HEK293 (cell line): ENCODE measurements around the gene ZNF821.

Experiments
- AEBP2 ChIP-seq: fragments of 450-650 bp; formaldehyde crosslinking; IDR thresholded peaks from 2 replicates; pipeline ENCODE4 v1.5.1; 2016; ENCODE audit warnings: missing biosample characterization, missing genetic modification characterization, borderline replicate concordance
- FEZF1 ChIP-seq: fragments of 450-650 bp; formaldehyde crosslinking; IDR thresholded peaks from 2 replicates; pipeline ENCODE4 v1.5.1; 2016; ENCODE audit warnings: missing biosample characterization, missing genetic modification characterization
- GLIS2 ChIP-seq: fragments of 450-650 bp; formaldehyde crosslinking; IDR thresholded peaks from 2 replicates; pipeline ENCODE4 v1.5.1; 2016; ENCODE audit warnings: missing biosample characterization, missing genetic modification characterization
- KLF9 ChIP-seq: fragments of 450-650 bp; formaldehyde crosslinking; IDR thresholded peaks from 2 replicates; pipeline ENCODE4 v1.5.1; 2016; ENCODE audit warnings: missing biosample characterization, missing genetic modification characterization, low read depth
- MEIS1 ChIP-seq: sonication (generic); formaldehyde crosslinking; IDR thresholded peaks from 2 replicates; pipeline ENCODE4 v1.8.1; 2022; ENCODE audit warnings: missing genetic modification reagents, mild to moderate bottlenecking, borderline replicate concordance
- MZF1 ChIP-seq: fragments of 450-650 bp; formaldehyde crosslinking; IDR thresholded peaks from 2 replicates; pipeline ENCODE4 v1.5.1; 2017; ENCODE audit warnings: missing biosample characterization, missing genetic modification characterization, borderline replicate concordance
- PRDM2 ChIP-seq: fragments of 450-650 bp; formaldehyde crosslinking; IDR thresholded peaks from 2 replicates; pipeline ENCODE4 v1.5.1; 2016; ENCODE audit warnings: missing biosample characterization, missing genetic modification characterization, borderline replicate concordance
- TSHZ1 ChIP-seq: fragments of 450-650 bp; formaldehyde crosslinking; IDR thresholded peaks from 2 replicates; pipeline ENCODE4 v1.5.1; 2016; ENCODE audit warnings: missing biosample characterization, missing genetic modification characterization, borderline replicate concordance
- YY1 ChIP-seq: fragments of 450-650 bp; formaldehyde crosslinking; IDR thresholded peaks from 2 replicates; pipeline ENCODE4 v1.5.1; 2018; ENCODE audit warnings: missing biosample characterization, missing genetic modification characterization
- ZBTB17 ChIP-seq: fragments of 450-650 bp; formaldehyde crosslinking; IDR thresholded peaks from 2 replicates; pipeline ENCODE4 v1.5.1; 2016; ENCODE audit warnings: missing biosample characterization, missing genetic modification characterization
- ZFP37 ChIP-seq: fragments of 450-650 bp; formaldehyde crosslinking; IDR thresholded peaks from 2 replicates; pipeline ENCODE4 v1.5.1; 2016; ENCODE audit warnings: missing biosample characterization, missing genetic modification characterization
- ZFP69B ChIP-seq: fragments of 450-650 bp; formaldehyde crosslinking; IDR thresholded peaks from 2 replicates; pipeline ENCODE4 v1.5.1; 2016; ENCODE audit warnings: missing biosample characterization, missing genetic modification characterization
- ZIC2 ChIP-seq: fragments of 450-650 bp; formaldehyde crosslinking; IDR thresholded peaks from 2 replicates; pipeline ENCODE4 v1.5.1; 2016; ENCODE audit warnings: missing biosample characterization, missing genetic modification characterization
- ZNF169 ChIP-seq: fragments of 450-650 bp; formaldehyde crosslinking; IDR thresholded peaks from 2 replicates; pipeline ENCODE4 v1.5.1; 2016; ENCODE audit warnings: missing biosample characterization, missing genetic modification characterization
- ZNF266 ChIP-seq: fragments of 450-650 bp; formaldehyde crosslinking; IDR thresholded peaks from 2 replicates; pipeline ENCODE4 v1.5.1; 2016; ENCODE audit warnings: missing biosample characterization, missing genetic modification characterization, low read depth
- ZNF335 ChIP-seq: fragments of 450-650 bp; formaldehyde crosslinking; conservative IDR thresholded peaks from 2 replicates; pipeline ENCODE4 v1.5.1; 2016; ENCODE audit warnings: missing biosample characterization, missing genetic modification characterization
- ZNF423 ChIP-seq: fragments of 450-650 bp; formaldehyde crosslinking; IDR thresholded peaks from 2 replicates; pipeline ENCODE4 v1.5.1; 2016; ENCODE audit warnings: missing biosample characterization, missing genetic modification characterization
- ZNF433 ChIP-seq: fragments of 450-650 bp; formaldehyde crosslinking; IDR thresholded peaks from 2 replicates; pipeline ENCODE4 v1.5.1; 2016; ENCODE audit warnings: missing biosample characterization, missing genetic modification characterization, low read depth
- ZNF561 ChIP-seq: fragments of 450-650 bp; IDR thresholded peaks from 2 replicates; pipeline ENCODE4 v1.5.1; 2018; ENCODE audit warnings: missing biosample characterization, missing genetic modification characterization, borderline replicate concordance
- ZNF580 ChIP-seq: fragments of 450-650 bp; formaldehyde crosslinking; IDR thresholded peaks from 2 replicates; pipeline ENCODE4 v1.5.1; 2016; ENCODE audit warnings: missing biosample characterization, missing genetic modification characterization
- ZNF596 ChIP-seq: fragments of 450-650 bp; IDR thresholded peaks from 2 replicates; pipeline ENCODE4 v1.5.0; 2018; ENCODE audit warnings: missing biosample characterization, mild to moderate bottlenecking, missing genetic modification characterization, moderate library complexity
- ZNF692 ChIP-seq: fragments of 450-650 bp; formaldehyde crosslinking; IDR thresholded peaks from 2 replicates; pipeline ENCODE4 v1.5.1; 2016; ENCODE audit warnings: missing biosample characterization, missing genetic modification characterization
- ZNF747 ChIP-seq: fragments of 450-650 bp; formaldehyde crosslinking; IDR thresholded peaks from 2 replicates; pipeline ENCODE4 v1.5.1; 2016; ENCODE audit warnings: missing biosample characterization, missing genetic modification characterization
- ZNF791 ChIP-seq: fragments of 450-650 bp; formaldehyde crosslinking; IDR thresholded peaks from 2 replicates; pipeline ENCODE4 v1.5.1; 2016; ENCODE audit warnings: missing biosample characterization, missing genetic modification characterization
- ZSCAN30 ChIP-seq: fragments of 450-650 bp; IDR thresholded peaks from 2 replicates; pipeline ENCODE4 v1.5.1; 2018; ENCODE audit warnings: missing biosample characterization, mild to moderate bottlenecking, missing genetic modification characterization, moderate library complexity
- ZSCAN5A ChIP-seq: fragments of 450-650 bp; formaldehyde crosslinking; IDR thresholded peaks from 2 replicates; pipeline ENCODE4 v1.5.1; 2016; ENCODE audit warnings: missing biosample characterization, missing genetic modification characterization

The ZNF821 gene

GRCh38 chr16:71883168-71883848 is 674 bp downstream of the ZNF821 start (continued):
- no peak for TF ChIP-seq ZNF580 (tag by site-specific recombination)
- TF ChIP-seq ZNF596 (tag by site-specific recombination), result no peak
- TF ChIP-seq ZFP69B (tag by site-specific recombination), result no peak
- TF ChIP-seq ZNF335, result peak; percentile 80
- 0 out of 2 replicates have a peak, but pooled peaks have one; percentile 4 for TF ChIP-seq ZNF692 (tag by site-specific recombination)
- no peak for TF ChIP-seq ZNF266 (tag by site-specific recombination)
- TF ChIP-seq ZNF747 (tag by site-specific recombination), result no peak
- TF ChIP-seq ZSCAN5A (tag by site-specific recombination), result no peak
- TF ChIP-seq ZBTB17 (tag by site-specific recombination), result no peak; the same call in 1 of the 2 replicates
- no peak for TF ChIP-seq ZNF169 (tag by site-specific recombination)
- TF ChIP-seq AEBP2, result no peak
- no peak for TF ChIP-seq TSHZ1
- no peak for TF ChIP-seq ZNF791 (tag by site-specific recombination)
- TF ChIP-seq ZNF423 (tag by site-specific recombination), result 0 out of 2 replicates have a peak, but pooled peaks have one; percentile 27
- TF ChIP-seq MEIS1, result no peak
- no peak for TF ChIP-seq ZNF561
- no peak for TF ChIP-seq MZF1 (tag by site-specific recombination)
- TF ChIP-seq PRDM2, result no peak
- TF ChIP-seq FEZF1, result peak; percentile 88
- no peak for TF ChIP-seq ZNF433
- TF ChIP-seq ZFP37 (tag by site-specific recombination), result no peak
- TF ChIP-seq GLIS2 (tag by site-specific recombination), result peak; percentile 79
- no peak for TF ChIP-seq ZSCAN30 (tag by site-specific recombination)
- TF ChIP-seq YY1 (tag by site-specific recombination), result no peak
- peak; percentile 66; the same call in 1 of the 2 replicates for TF ChIP-seq KLF9 (tag by site-specific recombination)
- no peak for TF ChIP-seq ZIC2 (tag by site-specific recombination)
